GM23338 (cell line): ENCODE data around the gene RFX2. TPM values are rescaled to one million over a fixed set of nuclear protein-coding genes. Genes with fewer than 3 reads are reported as not detected.

Source experiments
- ATAC-seq: fragments of 200-7000 bp; cut with Tn5 transposase; 3 replicates; pipeline ENCODE4 v1.9.1; 2020
- DNase-seq: peaks from one replicate; pipeline ENCODE4 v3.0.0-alpha.2; 2015; ENCODE audit warnings: low spot score
- H2AFZ ChIP-seq: fragments of 200-600 bp; sonication (generic); 2 replicates; pipeline ENCODE4 v1.8.0; 2016; ENCODE audit warnings: antibody characterized with exemption, mild to moderate bottlenecking, moderate library complexity
- H3F3A ChIP-seq: fragments of 200-600 bp; sonication (generic); replicated peaks from 2 replicates; pipeline ENCODE4 v1.8.0; 2017; ENCODE audit warnings: antibody characterized with exemption, mixed run types, low read depth
- H3K27ac ChIP-seq: fragments of 200-600 bp; sonication (generic); 2 replicates; pipeline ENCODE4 v1.6.1; 2016; ENCODE audit warnings: low read depth
- H3K27me3 ChIP-seq: fragments of 200-600 bp; sonication (generic); 2 replicates; pipeline ENCODE4 v1.8.0; 2016; ENCODE audit warnings: mild to moderate bottlenecking, mixed run types, moderate library complexity; ENCODE audit not compliant: insufficient read depth
- H3K36me3 ChIP-seq: fragments of 200-600 bp; sonication (generic); 2 replicates; pipeline ENCODE4 v1.8.0; 2016; ENCODE audit warnings: mild to moderate bottlenecking; ENCODE audit not compliant: insufficient read depth
- H3K4me1 ChIP-seq: fragments of 200-600 bp; sonication (generic); 2 replicates; pipeline ENCODE4 v1.8.0; 2016; ENCODE audit warnings: mild to moderate bottlenecking, moderate library complexity; ENCODE audit not compliant: insufficient read depth
- H3K4me2 ChIP-seq: fragments of 200-600 bp; sonication (generic); 2 replicates; pipeline ENCODE4 v1.7.1; 2017; ENCODE audit warnings: mixed run types
- H3K4me3 ChIP-seq: fragments of 200-600 bp; sonication (generic); 2 replicates; pipeline ENCODE4 v1.6.1; 2016; ENCODE audit warnings: mixed run types
- H3K79me2 ChIP-seq: fragments of 200-600 bp; sonication (generic); replicated peaks from 2 replicates; pipeline ENCODE4 v1.8.0; 2017; ENCODE audit warnings: mild to moderate bottlenecking; ENCODE audit not compliant: insufficient read depth
- H3K9me2 ChIP-seq: fragments of 200-600 bp; sonication (generic); 2 replicates; pipeline ENCODE4 v1.8.0; 2017; ENCODE audit not compliant: insufficient read depth
- H4K20me1 ChIP-seq: fragments of 200-600 bp; sonication (generic); replicated peaks from 2 replicates; pipeline ENCODE4 v1.8.0; 2017; ENCODE audit warnings: mild to moderate bottlenecking; ENCODE audit not compliant: insufficient read depth
- H3K27ac Mint-ChIP-seq: 2 replicates; pipeline ENCODE4 v1.8.0; 2020; ENCODE audit warnings: inconsistent platforms, mild to moderate bottlenecking, moderate library complexity, mixed read lengths
- H3K27me3 Mint-ChIP-seq: 3 replicates; pipeline ENCODE4 v1.8.0; 2022; ENCODE audit warnings: low read depth, mild to moderate bottlenecking, moderate library complexity, mixed read lengths, inconsistent platforms; ENCODE audit not compliant: insufficient read depth, poor library complexity
- H3K36me3 Mint-ChIP-seq: 3 replicates; pipeline ENCODE4 v1.8.0; 2021; ENCODE audit warnings: low read depth, mild to moderate bottlenecking, inconsistent platforms, moderate library complexity, mixed read lengths
- H3K4me1 Mint-ChIP-seq: 3 replicates; pipeline ENCODE4 v1.8.0; 2020; ENCODE audit warnings: mild to moderate bottlenecking, inconsistent platforms, mixed read lengths
- H3K4me3 Mint-ChIP-seq: 3 replicates; pipeline ENCODE4 v1.8.0; 2021; ENCODE audit warnings: moderate library complexity, mild to moderate bottlenecking, inconsistent platforms, mixed read lengths
- H3K9me3 Mint-ChIP-seq: 3 replicates; pipeline ENCODE4 v1.8.0; 2020; ENCODE audit warnings: moderate library complexity, mild to moderate bottlenecking, inconsistent platforms, mixed read lengths
- CREB1 ChIP-seq: fragments of 250-450 bp; sonication (Bioruptor Pico); IDR thresholded peaks from 2 replicates; pipeline ENCODE4 v1.5.0; 2020; ENCODE audit warnings: low read depth, mild to moderate bottlenecking, moderate library complexity
- EZH2 ChIP-seq: fragments of 200-600 bp; sonication (generic); IDR thresholded peaks from one replicate; pipeline ENCODE4 v1.8.0; 2017; ENCODE audit warnings: antibody characterized with exemption, mild to moderate bottlenecking, low read depth; ENCODE audit not compliant: unreplicated experiment
- EZH2phosphoT487 ChIP-seq: fragments of 200-600 bp; sonication (generic); IDR thresholded peaks from one replicate; pipeline ENCODE4 v1.8.1; 2018; ENCODE audit warnings: antibody characterized with exemption; ENCODE audit not compliant: unreplicated experiment
- JUNB ChIP-seq: IDR thresholded peaks from one replicate; pipeline ENCODE4 v1.6.1; 2016; ENCODE audit warnings: antibody characterized with exemption; ENCODE audit not compliant: unreplicated experiment
- NANOG ChIP-seq: IDR thresholded peaks from 2 replicates; pipeline ENCODE4 v1.6.1; 2016; ENCODE audit warnings: antibody characterized with exemption, borderline replicate concordance
- ZNF114 ChIP-seq: fragments of 250-450 bp; sonication (Bioruptor Pico); IDR thresholded peaks from 2 replicates; pipeline ENCODE4 v1.5.0; 2020; ENCODE audit warnings: mild to moderate bottlenecking, moderate library complexity
- ZNF331 ChIP-seq: fragments of 250-450 bp; sonication (Bioruptor Pico); IDR thresholded peaks from 2 replicates; pipeline ENCODE4 v1.5.0; 2020; ENCODE audit warnings: low read depth, mild to moderate bottlenecking, moderate library complexity
- polyA plus RNA-seq: library from polyadenylated mRNA; unstranded; fragments of >200 nt; fragmentation: Nextera tagmentation; extraction: Ambion mirVana; gene quantifications from 2 replicates; pipeline ENCODE4 v1.2.1, GENCODE V29; 2016
- total RNA-seq: library from RNA; depleted of rRNA; stranded (reverse); fragments of >200 nt; shearing (Covaris generic); gene quantifications from 2 replicates; pipeline ENCODE4 v1.2.3, GENCODE V29; 2014
- TF ChIP-seq, protein P1 (sequence below): fragments of 250-450 bp; sonication (Bioruptor Pico); IDR thresholded peaks from 2 replicates; pipeline ENCODE4 v1.5.0; 2020; ENCODE audit warnings: mild to moderate bottlenecking, moderate library complexity
- TF ChIP-seq, protein P2 (sequence below), 2 experiments: fragments of 200-600 bp in 1 of 2; sonication (generic) in 1 of 2; conservative IDR thresholded peaks; 2 replicates each; pipeline versions ENCODE4 v1.5.1 to v1.6.1; 2016 to 2017; ENCODE audit warnings: antibody characterized with exemption in 2 of 2, low read depth in 2 of 2, mild to moderate bottlenecking in 2 of 2, moderate library complexity in 1 of 2
- TF ChIP-seq, protein P3 (sequence below): IDR thresholded peaks from 2 replicates; pipeline ENCODE4 v1.6.1; 2016; ENCODE audit warnings: antibody characterized with exemption

The RFX2 gene
- total and polyA plus RNA-seq, 2 experiments from 2014 or later = 4.6 to 13.0 TPM

DNA sequence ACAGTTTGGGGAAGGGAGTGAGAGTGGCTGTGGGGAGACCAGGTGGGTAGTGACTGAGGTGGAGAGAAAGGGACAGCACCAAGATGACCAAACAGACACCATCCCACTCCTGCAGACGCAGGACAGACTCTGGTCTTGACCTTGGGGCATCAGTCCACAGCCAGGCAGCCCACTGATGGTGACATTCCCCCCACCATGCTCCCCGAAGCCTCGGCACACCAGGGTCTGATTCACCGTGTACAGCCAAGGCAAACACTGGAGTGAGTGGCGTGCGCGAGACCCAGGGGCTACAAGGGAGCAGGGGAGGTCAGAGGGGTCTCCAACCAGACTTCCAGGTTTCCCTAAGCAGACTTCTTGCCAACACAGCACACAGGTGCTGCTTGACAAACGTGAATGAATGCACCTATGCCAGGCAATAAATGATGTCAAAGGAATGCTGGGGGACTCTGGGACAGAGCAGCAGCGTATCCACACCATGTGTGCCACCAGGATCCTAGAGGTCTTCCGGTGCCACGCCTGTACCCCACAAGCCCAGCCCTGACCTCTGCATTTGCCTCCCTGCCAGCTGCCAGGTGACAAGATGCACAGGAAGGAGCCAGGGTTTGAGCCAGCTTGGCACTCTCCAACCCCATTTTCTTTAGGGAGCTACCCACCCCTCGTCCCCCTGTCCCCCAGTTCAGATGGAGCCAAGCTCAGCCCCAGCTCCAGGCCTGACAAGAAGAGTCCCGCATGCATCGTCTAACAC, 150.9 kb downstream of the RFX2 start:
- Mint-ChIP-seq H3K36me3 (no peaks in the 10 kb centered on the region; the same call in 2 of the 3 replicates), H3K4me1 (peaks cover 79% of the 10 kb centered on the region), H3K27ac (no peak overlapping the region; the same call in 1 of the 2 replicates), H3K27me3 (peaks cover 19% of the 10 kb centered on the region), H3K9me3 (no peaks in the 10 kb centered on the region), H3K4me3 (no peak overlapping the region)
- Histone ChIP-seq H3K4me2 (no peak overlapping the region), H4K20me1 (peaks cover 72% of the 10 kb centered on the region), H3K36me3 (no peaks in the 10 kb centered on the region), H3K9me2 (no peaks in the 10 kb centered on the region), H3K4me1 (peaks cover 59% of the 10 kb centered on the region), H3F3A (peaks cover 3% of the 10 kb centered on the region; the same call in 1 of the 2 replicates), H3K79me2 (peaks cover 100% of the 10 kb centered on the region), H3K27me3 (no peaks in the 10 kb centered on the region), H2AFZ (no peak overlapping the region), H3K27ac (no peak overlapping the region), H3K4me3 (no peak overlapping the region)
- DNase-seq (no peak), ATAC-seq (no peak)
- no peak for TF ChIP-seq JUNB
- TF ChIP-seq ZNF331 (CRISPR knock-in tag) = no peak
- TF ChIP-seq, protein P1, sequence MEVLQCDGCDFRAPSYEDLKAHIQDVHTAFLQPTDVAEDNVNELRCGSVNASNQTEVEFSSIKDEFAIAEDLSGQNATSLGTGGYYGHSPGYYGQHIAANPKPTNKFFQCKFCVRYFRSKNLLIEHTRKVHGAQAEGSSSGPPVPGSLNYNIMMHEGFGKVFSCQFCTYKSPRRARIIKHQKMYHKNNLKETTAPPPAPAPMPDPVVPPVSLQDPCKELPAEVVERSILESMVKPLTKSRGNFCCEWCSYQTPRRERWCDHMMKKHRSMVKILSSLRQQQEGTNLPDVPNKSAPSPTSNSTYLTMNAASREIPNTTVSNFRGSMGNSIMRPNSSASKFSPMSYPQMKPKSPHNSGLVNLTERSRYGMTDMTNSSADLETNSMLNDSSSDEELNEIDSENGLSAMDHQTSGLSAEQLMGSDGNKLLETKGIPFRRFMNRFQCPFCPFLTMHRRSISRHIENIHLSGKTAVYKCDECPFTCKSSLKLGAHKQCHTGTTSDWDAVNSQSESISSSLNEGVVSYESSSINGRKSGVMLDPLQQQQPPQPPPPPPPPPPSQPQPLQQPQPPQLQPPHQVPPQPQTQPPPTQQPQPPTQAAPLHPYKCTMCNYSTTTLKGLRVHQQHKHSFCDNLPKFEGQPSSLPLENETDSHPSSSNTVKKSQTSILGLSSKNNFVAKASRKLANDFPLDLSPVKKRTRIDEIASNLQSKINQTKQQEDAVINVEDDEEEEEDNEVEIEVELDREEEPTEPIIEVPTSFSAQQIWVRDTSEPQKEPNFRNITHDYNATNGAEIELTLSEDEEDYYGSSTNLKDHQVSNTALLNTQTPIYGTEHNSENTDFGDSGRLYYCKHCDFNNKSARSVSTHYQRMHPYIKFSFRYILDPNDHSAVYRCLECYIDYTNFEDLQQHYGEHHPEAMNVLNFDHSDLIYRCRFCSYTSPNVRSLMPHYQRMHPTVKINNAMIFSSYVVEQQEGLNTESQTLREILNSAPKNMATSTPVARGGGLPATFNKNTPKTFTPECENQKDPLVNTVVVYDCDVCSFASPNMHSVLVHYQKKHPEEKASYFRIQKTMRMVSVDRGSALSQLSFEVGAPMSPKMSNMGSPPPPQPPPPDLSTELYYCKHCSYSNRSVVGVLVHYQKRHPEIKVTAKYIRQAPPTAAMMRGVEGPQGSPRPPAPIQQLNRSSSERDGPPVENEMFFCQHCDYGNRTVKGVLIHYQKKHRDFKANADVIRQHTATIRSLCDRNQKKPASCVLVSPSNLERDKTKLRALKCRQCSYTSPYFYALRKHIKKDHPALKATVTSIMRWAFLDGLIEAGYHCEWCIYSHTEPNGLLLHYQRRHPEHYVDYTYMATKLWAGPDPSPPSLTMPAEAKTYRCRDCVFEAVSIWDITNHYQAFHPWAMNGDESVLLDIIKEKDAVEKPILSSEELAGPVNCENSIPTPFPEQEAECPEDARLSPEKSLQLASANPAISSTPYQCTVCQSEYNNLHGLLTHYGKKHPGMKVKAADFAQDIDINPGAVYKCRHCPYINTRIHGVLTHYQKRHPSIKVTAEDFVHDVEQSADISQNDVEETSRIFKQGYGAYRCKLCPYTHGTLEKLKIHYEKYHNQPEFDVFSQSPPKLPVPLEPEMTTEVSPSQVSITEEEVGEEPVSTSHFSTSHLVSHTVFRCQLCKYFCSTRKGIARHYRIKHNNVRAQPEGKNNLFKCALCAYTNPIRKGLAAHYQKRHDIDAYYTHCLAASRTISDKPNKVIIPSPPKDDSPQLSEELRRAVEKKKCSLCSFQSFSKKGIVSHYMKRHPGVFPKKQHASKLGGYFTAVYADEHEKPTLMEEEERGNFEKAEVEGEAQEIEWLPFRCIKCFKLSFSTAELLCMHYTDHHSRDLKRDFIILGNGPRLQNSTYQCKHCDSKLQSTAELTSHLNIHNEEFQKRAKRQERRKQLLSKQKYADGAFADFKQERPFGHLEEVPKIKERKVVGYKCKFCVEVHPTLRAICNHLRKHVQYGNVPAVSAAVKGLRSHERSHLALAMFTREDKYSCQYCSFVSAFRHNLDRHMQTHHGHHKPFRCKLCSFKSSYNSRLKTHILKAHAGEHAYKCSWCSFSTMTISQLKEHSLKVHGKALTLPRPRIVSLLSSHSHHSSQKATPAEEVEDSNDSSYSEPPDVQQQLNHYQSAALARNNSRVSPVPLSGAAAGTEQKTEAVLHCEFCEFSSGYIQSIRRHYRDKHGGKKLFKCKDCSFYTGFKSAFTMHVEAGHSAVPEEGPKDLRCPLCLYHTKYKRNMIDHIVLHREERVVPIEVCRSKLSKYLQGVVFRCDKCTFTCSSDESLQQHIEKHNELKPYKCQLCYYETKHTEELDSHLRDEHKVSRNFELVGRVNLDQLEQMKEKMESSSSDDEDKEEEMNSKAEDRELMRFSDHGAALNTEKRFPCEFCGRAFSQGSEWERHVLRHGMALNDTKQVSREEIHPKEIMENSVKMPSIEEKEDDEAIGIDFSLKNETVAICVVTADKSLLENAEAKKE (CRISPR knock-in tag) = no peak
- TF ChIP-seq, protein P2, sequence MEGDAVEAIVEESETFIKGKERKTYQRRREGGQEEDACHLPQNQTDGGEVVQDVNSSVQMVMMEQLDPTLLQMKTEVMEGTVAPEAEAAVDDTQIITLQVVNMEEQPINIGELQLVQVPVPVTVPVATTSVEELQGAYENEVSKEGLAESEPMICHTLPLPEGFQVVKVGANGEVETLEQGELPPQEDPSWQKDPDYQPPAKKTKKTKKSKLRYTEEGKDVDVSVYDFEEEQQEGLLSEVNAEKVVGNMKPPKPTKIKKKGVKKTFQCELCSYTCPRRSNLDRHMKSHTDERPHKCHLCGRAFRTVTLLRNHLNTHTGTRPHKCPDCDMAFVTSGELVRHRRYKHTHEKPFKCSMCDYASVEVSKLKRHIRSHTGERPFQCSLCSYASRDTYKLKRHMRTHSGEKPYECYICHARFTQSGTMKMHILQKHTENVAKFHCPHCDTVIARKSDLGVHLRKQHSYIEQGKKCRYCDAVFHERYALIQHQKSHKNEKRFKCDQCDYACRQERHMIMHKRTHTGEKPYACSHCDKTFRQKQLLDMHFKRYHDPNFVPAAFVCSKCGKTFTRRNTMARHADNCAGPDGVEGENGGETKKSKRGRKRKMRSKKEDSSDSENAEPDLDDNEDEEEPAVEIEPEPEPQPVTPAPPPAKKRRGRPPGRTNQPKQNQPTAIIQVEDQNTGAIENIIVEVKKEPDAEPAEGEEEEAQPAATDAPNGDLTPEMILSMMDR (conservative IDR thresholded peaks at IDR 0.05; ENCODE audit: low read depth in 2 of 2) = no peak
- TF ChIP-seq CREB1 (CRISPR knock-in tag) = no peak
- TF ChIP-seq, protein P3, sequence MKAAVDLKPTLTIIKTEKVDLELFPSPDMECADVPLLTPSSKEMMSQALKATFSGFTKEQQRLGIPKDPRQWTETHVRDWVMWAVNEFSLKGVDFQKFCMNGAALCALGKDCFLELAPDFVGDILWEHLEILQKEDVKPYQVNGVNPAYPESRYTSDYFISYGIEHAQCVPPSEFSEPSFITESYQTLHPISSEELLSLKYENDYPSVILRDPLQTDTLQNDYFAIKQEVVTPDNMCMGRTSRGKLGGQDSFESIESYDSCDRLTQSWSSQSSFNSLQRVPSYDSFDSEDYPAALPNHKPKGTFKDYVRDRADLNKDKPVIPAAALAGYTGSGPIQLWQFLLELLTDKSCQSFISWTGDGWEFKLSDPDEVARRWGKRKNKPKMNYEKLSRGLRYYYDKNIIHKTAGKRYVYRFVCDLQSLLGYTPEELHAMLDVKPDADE = no peak
- no peak for TF ChIP-seq EZH2phosphoT487
- TF ChIP-seq ZNF114 (CRISPR knock-in tag) = no peak
- TF ChIP-seq NANOG = no peak
- no peak for TF ChIP-seq EZH2
